Transverse colon (tissue), 3 donors: ENCODE results near the gene ZNF92.
"Not testable (repeated sequence)": the region's sequence is repeated elsewhere in the genome, so short reads cannot be mapped to it uniquely, and the experiment has no call there.

Experiments
- POLR2A ChIP-seq: fragments of 450-650 bp; IDR thresholded peaks from one replicate; pipeline ENCODE4 v1.6.1; 2016; ENCODE audit warnings: antibody characterized with exemption, mild to moderate bottlenecking, moderate library complexity
- TF ChIP-seq, protein P1 (sequence below), 5 experiments: fragments of 200-600 bp in 3 of 5; fragments of 450-650 bp in 2 of 5; sonication (generic) in 3 of 5; IDR thresholded peaks; 1 replicate in 2 of 5; 2 replicates in 3 of 5; pipeline ENCODE4 v1.5.1; 2016 to 2017; ENCODE audit warnings: antibody characterized with exemption in 5 of 5, inconsistent platforms in 3 of 5, mild to moderate bottlenecking in 2 of 5, moderate library complexity in 1 of 5

DNA sequence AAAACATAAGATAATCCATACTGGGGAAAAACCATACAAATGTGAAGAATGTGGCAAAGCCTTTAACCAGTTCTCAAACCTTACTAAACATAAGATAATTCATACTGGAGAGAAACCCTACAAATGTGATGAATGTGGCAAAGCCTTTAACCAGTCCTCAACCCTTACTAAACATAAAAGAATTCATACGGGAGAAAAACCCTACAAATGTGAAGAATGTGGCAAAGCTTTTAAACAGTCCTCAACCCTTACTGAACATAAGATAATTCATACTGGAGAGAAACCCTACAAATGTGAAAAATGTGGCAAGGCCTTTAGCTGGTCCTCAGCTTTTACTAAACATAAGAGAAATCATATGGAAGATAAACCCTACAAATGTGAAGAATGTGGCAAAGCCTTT lies 25.4 kb downstream of the ZNF92 start:
- not testable (repeated sequence) for TF ChIP-seq POLR2A
- TF ChIP-seq, protein P1, sequence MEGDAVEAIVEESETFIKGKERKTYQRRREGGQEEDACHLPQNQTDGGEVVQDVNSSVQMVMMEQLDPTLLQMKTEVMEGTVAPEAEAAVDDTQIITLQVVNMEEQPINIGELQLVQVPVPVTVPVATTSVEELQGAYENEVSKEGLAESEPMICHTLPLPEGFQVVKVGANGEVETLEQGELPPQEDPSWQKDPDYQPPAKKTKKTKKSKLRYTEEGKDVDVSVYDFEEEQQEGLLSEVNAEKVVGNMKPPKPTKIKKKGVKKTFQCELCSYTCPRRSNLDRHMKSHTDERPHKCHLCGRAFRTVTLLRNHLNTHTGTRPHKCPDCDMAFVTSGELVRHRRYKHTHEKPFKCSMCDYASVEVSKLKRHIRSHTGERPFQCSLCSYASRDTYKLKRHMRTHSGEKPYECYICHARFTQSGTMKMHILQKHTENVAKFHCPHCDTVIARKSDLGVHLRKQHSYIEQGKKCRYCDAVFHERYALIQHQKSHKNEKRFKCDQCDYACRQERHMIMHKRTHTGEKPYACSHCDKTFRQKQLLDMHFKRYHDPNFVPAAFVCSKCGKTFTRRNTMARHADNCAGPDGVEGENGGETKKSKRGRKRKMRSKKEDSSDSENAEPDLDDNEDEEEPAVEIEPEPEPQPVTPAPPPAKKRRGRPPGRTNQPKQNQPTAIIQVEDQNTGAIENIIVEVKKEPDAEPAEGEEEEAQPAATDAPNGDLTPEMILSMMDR (IDR thresholded peaks at IDR 0.05): not testable (repeated sequence)
